Hepatocyte (in vitro differentiated cells): ENCODE measurements around the gene SPIB. TPM values are rescaled to one million over a fixed set of nuclear protein-coding genes. Genes with fewer than 3 reads are reported as not detected.

Experiments used
- DNase-seq: peaks from one replicate; pipeline ENCODE4 v3.0.0-alpha.2; 2016; ENCODE audit warnings: low spot score
- H2AFZ ChIP-seq: fragments of 200-600 bp; sonication (generic); 2 replicates; pipeline ENCODE4 v1.6.0; 2016; ENCODE audit warnings: antibody characterized with exemption, mild to moderate bottlenecking
- H3K27ac ChIP-seq: fragments of 200-600 bp; sonication (generic); 2 replicates; pipeline ENCODE4 v1.5.1; 2016; ENCODE audit warnings: mild to moderate bottlenecking
- H3K27me3 ChIP-seq: fragments of 200-600 bp; sonication (generic); 2 replicates; pipeline ENCODE4 v1.6.1; 2016
- H3K36me3 ChIP-seq: fragments of 200-600 bp; sonication (generic); replicated peaks from 2 replicates; pipeline ENCODE4 v1.5.1; 2016; ENCODE audit warnings: low read depth; ENCODE audit not compliant: insufficient read depth
- H3K4me1 ChIP-seq: fragments of 200-600 bp; sonication (generic); 2 replicates; pipeline ENCODE4 v1.5.1; 2016; ENCODE audit warnings: mild to moderate bottlenecking, moderate library complexity; ENCODE audit not compliant: insufficient read depth
- H3K4me2 ChIP-seq: fragments of 200-600 bp; sonication (generic); 2 replicates; pipeline ENCODE4 v1.6.0; 2016
- H3K4me3 ChIP-seq: fragments of 200-600 bp; sonication (generic); 2 replicates; pipeline ENCODE4 v1.5.1; 2016; ENCODE audit warnings: mild to moderate bottlenecking
- H3K79me2 ChIP-seq: fragments of 200-600 bp; sonication (generic); 2 replicates; pipeline ENCODE4 v1.6.0; 2017; ENCODE audit warnings: mild to moderate bottlenecking
- H3K9me2 ChIP-seq: fragments of 200-600 bp; sonication (generic); replicated peaks from 2 replicates; pipeline ENCODE4 v1.6.0; 2017; ENCODE audit warnings: mild to moderate bottlenecking; ENCODE audit not compliant: insufficient read depth
- H3K9me3 ChIP-seq: fragments of 200-600 bp; sonication (generic); 2 replicates; pipeline ENCODE4 v1.5.1; 2016; ENCODE audit warnings: low read depth, mild to moderate bottlenecking
- H4K20me1 ChIP-seq: fragments of 200-600 bp; sonication (generic); 2 replicates; pipeline ENCODE4 v1.6.0; 2016; ENCODE audit warnings: mild to moderate bottlenecking; ENCODE audit not compliant: insufficient read depth, poor library complexity, severe bottlenecking
- EZH2 ChIP-seq: fragments of 200-600 bp; sonication (generic); IDR thresholded peaks from 2 replicates; pipeline ENCODE4 v1.6.1; 2016; ENCODE audit warnings: antibody characterized with exemption, mild to moderate bottlenecking, borderline replicate concordance
- EZH2phosphoT487 ChIP-seq: fragments of 200-600 bp; sonication (generic); IDR thresholded peaks from one replicate; pipeline ENCODE4 v1.6.1; 2018; ENCODE audit warnings: antibody characterized with exemption, mild to moderate bottlenecking, low read depth, moderate library complexity; ENCODE audit not compliant: unreplicated experiment, severe bottlenecking
- WGBS: methylation state at CpG from one replicate; pipeline ENCODE4 v1.1.6; 2016; ENCODE audit warnings: low lambda C conversion rate; ENCODE audit errors: missing lambda C conversion rate; 5-methylcytosine and 5-hydroxymethylcytosine counted together
- polyA plus RNA-seq: library from polyadenylated mRNA; unstranded; fragments of >200 nt; fragmentation: Nextera tagmentation; extraction: Ambion mirVana; gene quantifications from 2 replicates; pipeline ENCODE4 v1.2.1, GENCODE V29; 2016
- total RNA-seq: library from RNA; depleted of rRNA; stranded (reverse); fragments of >200 nt; gene quantifications from 2 replicates; pipeline ENCODE4 v1.2.3, GENCODE V29; 2014
- TF ChIP-seq, protein P1 (sequence below): fragments of 200-600 bp; sonication (generic); IDR thresholded peaks from 2 replicates; pipeline ENCODE4 v1.5.1; 2016; ENCODE audit warnings: antibody characterized with exemption, mild to moderate bottlenecking; ENCODE audit not compliant: poor library complexity

The SPIB gene
- total and polyA plus RNA-seq, 2 experiments from 2014 or later, result 0.63 to 2.8 TPM

DNA sequence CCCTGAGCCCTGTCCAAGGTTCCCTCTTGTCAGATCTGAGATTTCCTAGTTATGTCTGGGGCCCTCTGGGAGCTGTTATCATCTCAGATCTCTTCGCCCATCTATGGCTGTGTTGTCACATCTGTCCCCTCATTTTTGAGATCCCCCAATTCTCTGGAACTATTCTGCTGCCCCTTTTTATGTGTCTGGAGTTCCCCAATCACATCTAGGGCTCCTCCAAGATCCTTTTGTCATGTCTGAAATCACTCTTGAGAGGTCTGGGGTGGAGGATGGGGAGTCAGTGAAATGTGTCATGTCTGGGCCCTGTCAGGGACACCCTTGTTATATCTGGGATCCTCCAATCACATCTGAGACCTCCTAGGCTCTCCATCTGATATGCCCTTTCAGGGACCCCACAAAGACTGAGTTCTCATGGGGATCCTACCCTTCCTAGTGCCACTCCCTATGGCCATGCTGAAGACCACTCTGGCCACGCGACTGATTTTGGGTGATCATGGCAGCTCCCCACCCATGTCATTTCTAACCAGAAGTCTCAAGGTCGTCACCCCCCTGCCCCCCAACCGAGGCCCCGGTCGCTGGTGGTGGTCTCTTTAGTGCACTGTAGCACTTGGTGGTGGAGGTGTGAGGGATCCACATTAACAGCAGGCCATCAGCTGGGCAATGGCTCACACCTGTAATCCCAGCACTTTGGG lies 10.2 kb downstream of the SPIB start:
- Histone ChIP-seq H3K36me3 (no peaks in the 10 kb centered on the region), H4K20me1 (no peaks in the 10 kb centered on the region), H3K79me2 (no peaks in the 10 kb centered on the region), H3K4me3 (no peak overlapping the region), H3K9me2 (no peaks in the 10 kb centered on the region), H2AFZ (no peak overlapping the region), H3K4me2 (no peak overlapping the region), H3K9me3 (no peaks in the 10 kb centered on the region), H3K27ac (no peak overlapping the region), H3K4me1 (peaks cover 4% of the 10 kb centered on the region), H3K27me3 (peaks cover 7% of the 10 kb centered on the region)
- no peak for TF ChIP-seq EZH2
- no peak for TF ChIP-seq EZH2phosphoT487
- TF ChIP-seq, protein P1, sequence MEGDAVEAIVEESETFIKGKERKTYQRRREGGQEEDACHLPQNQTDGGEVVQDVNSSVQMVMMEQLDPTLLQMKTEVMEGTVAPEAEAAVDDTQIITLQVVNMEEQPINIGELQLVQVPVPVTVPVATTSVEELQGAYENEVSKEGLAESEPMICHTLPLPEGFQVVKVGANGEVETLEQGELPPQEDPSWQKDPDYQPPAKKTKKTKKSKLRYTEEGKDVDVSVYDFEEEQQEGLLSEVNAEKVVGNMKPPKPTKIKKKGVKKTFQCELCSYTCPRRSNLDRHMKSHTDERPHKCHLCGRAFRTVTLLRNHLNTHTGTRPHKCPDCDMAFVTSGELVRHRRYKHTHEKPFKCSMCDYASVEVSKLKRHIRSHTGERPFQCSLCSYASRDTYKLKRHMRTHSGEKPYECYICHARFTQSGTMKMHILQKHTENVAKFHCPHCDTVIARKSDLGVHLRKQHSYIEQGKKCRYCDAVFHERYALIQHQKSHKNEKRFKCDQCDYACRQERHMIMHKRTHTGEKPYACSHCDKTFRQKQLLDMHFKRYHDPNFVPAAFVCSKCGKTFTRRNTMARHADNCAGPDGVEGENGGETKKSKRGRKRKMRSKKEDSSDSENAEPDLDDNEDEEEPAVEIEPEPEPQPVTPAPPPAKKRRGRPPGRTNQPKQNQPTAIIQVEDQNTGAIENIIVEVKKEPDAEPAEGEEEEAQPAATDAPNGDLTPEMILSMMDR, result no peak
- no peak for DNase-seq
- WGBS, result 92% methylated on average over 7 of the region's 7 CpGs

- Histone ChIP-seq H2AFZ (peak overlapping the region; percentile 68), H3K9me2 (no peaks in the 10 kb centered on the region), H4K20me1 (no peaks in the 10 kb centered on the region), H3K27me3 (peaks cover 7% of the 10 kb centered on the region), H3K27ac (no peak overlapping the region), H3K79me2 (no peaks in the 10 kb centered on the region), H3K4me2 (peak overlapping the region; percentile 99), H3K4me1 (peaks cover 4% of the 10 kb centered on the region), H3K36me3 (no peaks in the 10 kb centered on the region), H3K4me3 (no peak overlapping the region), H3K9me3 (no peaks in the 10 kb centered on the region)
- 57% methylated on average over 13 of the region's 13 CpGs for WGBS
- DNase-seq, result no peak
- TF ChIP-seq EZH2phosphoT487 (no peak), EZH2 (no peak)
- TF ChIP-seq, protein P1, result no peak
Observed at GRCh38 chr19:50430888-50431342, 12.2 kb downstream of the SPIB start.

- H2AFZ ChIP-seq, result peak overlapping the region; percentile 68
- peak overlapping the region; percentile 62 for H3K4me3 ChIP-seq
- H3K4me2 ChIP-seq, result peak overlapping the region; percentile 99
- WGBS, result 3% methylated on average over 45 of the region's 54 CpGs
- no peaks in the 10 kb centered on the region for H3K36me3 ChIP-seq
- H4K20me1 ChIP-seq, result no peaks in the 10 kb centered on the region
- H3K9me3 ChIP-seq, result no peaks in the 10 kb centered on the region
- no peaks in the 10 kb centered on the region for H3K79me2 ChIP-seq
- H3K9me2 ChIP-seq, result no peaks in the 10 kb centered on the region
- H3K27me3 ChIP-seq, result peaks cover 7% of the 10 kb centered on the region
- H3K27ac ChIP-seq, result peak overlapping the region; percentile 10
- no peak for TF ChIP-seq EZH2phosphoT487
- TF ChIP-seq, protein P1, result no peak
- no peak for TF ChIP-seq EZH2
- peak; percentile 93 for DNase-seq
- H3K4me1 ChIP-seq, result peaks cover 4% of the 10 kb centered on the region
Observed at GRCh38 chr19:50431343-50432220, 12.8 kb downstream of the SPIB start.
